Measurements from ENCODE around the gene TSPAN4. TPM values are rescaled to one million over a fixed set of nuclear protein-coding genes. Genes with fewer than 3 reads are reported as not detected.

The TSPAN4 gene
- total RNA-seq, 1 donor from 2014 or later, result 69.2 TPM

DNA sequence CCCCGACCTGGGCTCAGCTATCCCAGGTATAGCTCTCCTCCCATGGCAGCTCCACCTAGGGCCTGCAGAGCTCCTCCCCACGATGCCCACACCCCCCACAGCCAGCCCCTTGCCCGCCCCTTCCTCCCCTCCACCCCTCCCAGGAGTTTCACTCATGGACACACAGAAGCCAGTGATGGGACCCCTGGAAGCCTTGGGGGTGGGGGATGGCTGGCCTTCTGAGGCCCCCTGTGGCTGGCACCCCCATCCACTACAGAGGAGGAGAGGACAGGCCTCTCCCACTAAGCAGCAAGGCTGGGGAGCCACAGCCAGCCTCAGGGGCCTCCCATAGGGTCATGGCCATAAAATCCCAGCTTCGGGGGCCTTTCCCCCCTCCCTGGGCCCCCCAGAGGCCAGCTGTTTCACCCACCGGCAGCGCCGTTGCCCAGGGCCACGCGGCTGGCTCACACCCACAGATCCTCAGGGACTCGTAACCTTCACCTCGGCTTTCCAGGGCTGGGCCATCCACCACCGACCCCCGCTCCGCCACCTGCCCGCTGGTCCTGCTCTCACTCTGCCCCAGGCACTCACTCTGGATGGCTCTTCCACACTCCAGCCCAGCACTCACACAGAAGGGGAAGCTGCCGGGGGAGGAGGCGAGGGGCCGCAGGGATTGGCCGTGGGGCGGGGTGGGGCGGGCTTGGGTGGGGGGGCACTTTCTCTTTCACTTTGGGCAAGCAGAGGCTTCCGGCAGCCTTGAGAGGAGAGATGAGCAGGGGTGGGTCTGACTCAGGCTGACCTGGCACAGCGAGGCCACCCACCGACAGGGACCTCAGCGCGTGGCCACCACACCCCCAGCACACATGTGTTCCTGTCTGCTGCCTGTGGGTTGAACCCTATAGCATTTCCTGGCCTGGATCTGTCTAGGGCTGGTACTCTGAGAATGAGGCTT lies 46.8 kb upstream of the TSPAN4 start:
- DNase-seq (ENCODE audit: low spot score), result no peak
- peak overlapping the region; percentile 84 for H3K4me3 Mint-ChIP-seq (ENCODE audit: unreplicated experiment)
- TF ChIP-seq, protein P1, sequence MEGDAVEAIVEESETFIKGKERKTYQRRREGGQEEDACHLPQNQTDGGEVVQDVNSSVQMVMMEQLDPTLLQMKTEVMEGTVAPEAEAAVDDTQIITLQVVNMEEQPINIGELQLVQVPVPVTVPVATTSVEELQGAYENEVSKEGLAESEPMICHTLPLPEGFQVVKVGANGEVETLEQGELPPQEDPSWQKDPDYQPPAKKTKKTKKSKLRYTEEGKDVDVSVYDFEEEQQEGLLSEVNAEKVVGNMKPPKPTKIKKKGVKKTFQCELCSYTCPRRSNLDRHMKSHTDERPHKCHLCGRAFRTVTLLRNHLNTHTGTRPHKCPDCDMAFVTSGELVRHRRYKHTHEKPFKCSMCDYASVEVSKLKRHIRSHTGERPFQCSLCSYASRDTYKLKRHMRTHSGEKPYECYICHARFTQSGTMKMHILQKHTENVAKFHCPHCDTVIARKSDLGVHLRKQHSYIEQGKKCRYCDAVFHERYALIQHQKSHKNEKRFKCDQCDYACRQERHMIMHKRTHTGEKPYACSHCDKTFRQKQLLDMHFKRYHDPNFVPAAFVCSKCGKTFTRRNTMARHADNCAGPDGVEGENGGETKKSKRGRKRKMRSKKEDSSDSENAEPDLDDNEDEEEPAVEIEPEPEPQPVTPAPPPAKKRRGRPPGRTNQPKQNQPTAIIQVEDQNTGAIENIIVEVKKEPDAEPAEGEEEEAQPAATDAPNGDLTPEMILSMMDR (IDR thresholded peaks at IDR 0.05), result no peak
- H3K36me3 Mint-ChIP-seq (ENCODE audit: low read depth), result peaks cover 2% of the 10 kb centered on the region
- H3K27ac Mint-ChIP-seq (ENCODE audit: unreplicated experiment), result peak overlapping the region; percentile 82
- no peaks in the 10 kb centered on the region for H3K9me3 Mint-ChIP-seq (ENCODE audit: low read depth)
- no peaks in the 10 kb centered on the region for H3K27me3 Mint-ChIP-seq (ENCODE audit: low read depth)
- peaks cover 15% of the 10 kb centered on the region for H3K4me1 Mint-ChIP-seq (ENCODE audit: low read depth)

DNA sequence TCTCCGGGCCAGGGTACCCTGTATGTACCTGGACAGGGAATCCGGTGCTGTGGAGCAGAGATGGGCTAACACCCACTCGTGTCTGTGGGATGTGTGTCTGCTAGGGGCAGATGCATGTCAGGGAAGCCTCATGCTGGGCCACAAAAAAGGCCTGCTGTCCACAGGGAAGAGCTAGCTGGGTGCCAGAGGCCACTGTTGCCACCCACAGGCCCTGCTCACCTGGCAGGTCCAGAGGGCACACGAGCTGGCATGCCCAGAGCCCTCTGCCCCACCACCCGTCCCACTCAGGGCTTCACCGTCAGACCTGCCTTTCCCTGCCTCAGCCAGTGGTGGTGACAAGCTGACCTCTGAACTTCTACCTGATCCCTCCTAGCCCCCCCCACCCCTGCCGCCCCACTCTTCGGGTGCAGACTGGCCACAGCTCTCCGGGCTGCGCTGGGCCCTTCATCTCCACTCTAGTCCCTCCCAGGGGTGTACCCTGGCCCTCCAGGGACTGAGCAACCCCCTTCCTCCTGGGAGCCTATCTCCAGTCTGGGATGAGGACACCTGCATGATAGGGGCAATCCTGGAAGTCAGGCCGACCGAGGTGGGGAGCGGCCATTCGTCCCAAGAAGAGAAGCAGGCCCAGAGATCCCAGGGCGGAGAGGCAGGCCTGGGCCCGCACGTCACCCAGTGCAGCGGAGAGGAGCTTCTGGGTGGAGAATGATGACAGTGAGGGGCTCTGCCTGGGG lies 45.9 kb upstream of the TSPAN4 start:
- Mint-ChIP-seq H3K27ac (ENCODE audit: unreplicated experiment) (peak overlapping the region; percentile 93), H3K4me3 (ENCODE audit: unreplicated experiment) (peak overlapping the region; percentile 84), H3K9me3 (ENCODE audit: low read depth) (no peaks in the 10 kb centered on the region), H3K27me3 (ENCODE audit: low read depth) (no peaks in the 10 kb centered on the region), H3K4me1 (ENCODE audit: low read depth) (peaks cover 15% of the 10 kb centered on the region), H3K36me3 (ENCODE audit: low read depth) (peaks cover 2% of the 10 kb centered on the region)
- DNase-seq (ENCODE audit: low spot score), result no peak
- TF ChIP-seq, protein P1 (IDR thresholded peaks at IDR 0.05), result no peak

DNA sequence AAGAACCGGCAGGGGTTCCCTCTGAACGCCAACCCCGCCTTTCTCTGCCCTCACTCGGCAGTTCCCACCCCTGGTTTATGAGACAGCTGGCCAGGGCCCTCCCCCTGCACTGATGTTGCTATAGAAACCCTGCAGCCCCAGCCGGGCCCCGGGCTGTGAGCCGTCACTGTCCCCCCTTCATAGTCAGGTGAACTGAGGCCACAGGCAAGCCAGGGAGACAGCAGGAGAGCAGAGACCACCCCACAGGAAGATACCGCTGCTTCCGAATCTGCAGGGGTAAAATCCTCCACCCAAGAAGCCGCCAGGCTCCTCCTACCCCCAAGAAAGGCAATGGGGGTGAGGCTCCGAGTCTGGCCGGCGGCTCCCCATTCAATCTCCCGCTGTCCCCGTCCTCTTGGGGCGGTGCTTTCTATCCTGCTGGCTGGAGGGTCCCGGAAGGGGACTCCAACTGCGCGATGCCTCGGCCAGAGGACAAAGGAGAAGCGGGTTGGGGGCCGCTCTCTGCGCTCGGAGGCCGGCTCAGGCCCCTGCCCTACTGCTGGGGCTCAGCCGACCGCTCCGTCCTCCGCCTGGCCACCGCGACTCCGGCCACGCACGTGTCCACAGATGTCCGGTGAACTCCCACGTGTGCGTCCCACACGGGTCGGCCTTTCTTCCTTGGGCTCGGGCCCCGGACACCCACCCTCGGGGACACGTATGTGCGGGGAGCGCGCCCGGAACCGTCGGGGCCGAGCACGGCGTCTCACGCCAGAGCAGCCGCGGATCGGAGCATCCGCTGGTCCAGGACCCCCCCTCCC lies 45.2 kb upstream of the TSPAN4 start:
- DNase-seq (ENCODE audit: low spot score), result no peak
- H3K36me3 Mint-ChIP-seq (ENCODE audit: low read depth), result peaks cover 2% of the 10 kb centered on the region
- peaks cover 15% of the 10 kb centered on the region for H3K4me1 Mint-ChIP-seq (ENCODE audit: low read depth)
- TF ChIP-seq, protein P1 (IDR thresholded peaks at IDR 0.05), result no peak
- peak overlapping the region; percentile 93 for H3K27ac Mint-ChIP-seq (ENCODE audit: unreplicated experiment)
- no peaks in the 10 kb centered on the region for H3K27me3 Mint-ChIP-seq (ENCODE audit: low read depth)
- H3K4me3 Mint-ChIP-seq (ENCODE audit: unreplicated experiment), result peak overlapping the region; percentile 84
- no peaks in the 10 kb centered on the region for H3K9me3 Mint-ChIP-seq (ENCODE audit: low read depth)

DNA sequence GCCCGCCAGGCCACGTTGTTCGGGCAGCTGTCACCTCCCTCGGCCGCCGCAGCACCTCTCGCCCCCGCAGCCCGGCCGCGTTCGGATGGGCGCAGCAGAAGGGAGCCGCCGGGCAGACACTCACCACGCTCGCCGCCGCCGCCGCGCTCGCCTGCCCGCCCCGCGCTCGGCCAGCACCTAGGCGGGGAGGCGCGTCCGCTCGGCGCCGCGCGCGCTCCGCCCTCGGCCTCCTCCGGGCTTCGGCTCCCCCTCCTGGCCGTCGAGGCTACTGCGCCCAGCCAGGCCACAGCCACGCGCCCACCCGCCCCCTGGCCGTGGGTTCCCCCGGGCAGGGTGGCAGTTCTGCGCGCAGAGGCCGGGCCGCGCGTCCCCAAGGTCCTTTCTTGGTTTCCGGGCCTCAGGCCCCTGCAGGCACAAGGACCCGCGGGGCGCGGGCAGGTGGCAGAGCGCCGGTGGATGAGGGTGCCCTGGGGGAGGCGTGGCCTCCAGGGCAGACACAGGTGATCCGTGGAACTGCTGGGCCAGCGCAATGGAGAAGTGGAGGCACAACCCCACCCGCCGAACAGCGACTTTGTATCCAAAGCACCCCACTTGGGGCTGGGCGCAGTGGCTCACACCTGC lies 44.4 kb upstream of the TSPAN4 start, which contains the start of gene SLC25A22:
Gene SLC25A22, minus strand, starts transcription at position 189 of the 621 bp plus-strand sequence. CDS start 3,275 bp downstream, outside the sequence.
- H3K27me3 Mint-ChIP-seq (ENCODE audit: low read depth), result no peaks in the 10 kb centered on the region
- TF ChIP-seq, protein P1 (IDR thresholded peaks at IDR 0.05), result peak; percentile 87
- DNase-seq (ENCODE audit: low spot score), result no peak
- H3K4me3 Mint-ChIP-seq (ENCODE audit: unreplicated experiment), result peak within 1 kb of the TSS; percentile 84
- H3K27ac Mint-ChIP-seq (ENCODE audit: unreplicated experiment), result peak within 1 kb of the TSS; percentile 93
- H3K9me3 Mint-ChIP-seq (ENCODE audit: low read depth), result no peaks in the 10 kb centered on the region
- peaks cover 2% of the 10 kb centered on the region for H3K36me3 Mint-ChIP-seq (ENCODE audit: low read depth)
- H3K4me1 Mint-ChIP-seq (ENCODE audit: low read depth), result peaks cover 15% of the 10 kb centered on the region
